Left ventricle myocardium inferior (tissue), 1 donor: Measurements from ENCODE around the gene ADAP1. TPM values are rescaled to one million over a fixed set of nuclear protein-coding genes. Genes with fewer than 3 reads are reported as not detected.

Experiments used
- DNase-seq: peaks from one replicate; pipeline ENCODE4 v3.0.0-alpha.2; 2020
- H3K27ac ChIP-seq: fragments of 200-600 bp; replicated peaks from 2 replicates; pipeline ENCODE4 v1.8.0; 2021
- H3K27me3 ChIP-seq: fragments of 200-600 bp; 2 replicates; pipeline ENCODE4 v1.8.0; 2021; ENCODE audit warnings: low read depth
- H3K36me3 ChIP-seq: fragments of 200-600 bp; 2 replicates; pipeline ENCODE4 v1.8.0; 2021
- H3K4me1 ChIP-seq: fragments of 200-600 bp; 2 replicates; pipeline ENCODE4 v1.8.0; 2021
- H3K4me3 ChIP-seq: fragments of 200-600 bp; 2 replicates; pipeline ENCODE4 v1.8.0; 2021; ENCODE audit warnings: mild to moderate bottlenecking, moderate library complexity
- H3K9me3 ChIP-seq: fragments of 200-600 bp; replicated peaks from 2 replicates; pipeline ENCODE4 v1.8.0; 2021
- CTCF ChIP-seq: fragments of 200-600 bp; IDR thresholded peaks from 2 replicates; pipeline ENCODE4 v1.8.0; 2021; ENCODE audit warnings: antibody characterized with exemption, mild to moderate bottlenecking, borderline replicate concordance
- intact Hi-C: fragments of 100-400 bp; cut with micrococcal nuclease; formaldehyde crosslinking; loops from one replicate; pipeline ENCODE4 v1.11.0; 2022
- total RNA-seq: library from RNA; stranded (reverse); fragmentation: NEBNext Ultra II Directional; extraction: Animal tissue kit (Norgen Biotek cat#: 25700); gene quantifications from one replicate; pipeline ENCODE4 v1.2.1, GENCODE V29; 2021
- donor health status: DM: no; HTN: yes; CAD: no; lungs with severe emphysema.

Gene ADAP1
- total RNA-seq, 1 donor from 2014 or later = 8.4 TPM

- Histone ChIP-seq H3K4me3 (no peak overlapping the region), H3K27ac (no peak overlapping the region), H3K27me3 (no peaks in the 10 kb centered on the region), H3K4me1 (no peaks in the 10 kb centered on the region), H3K36me3 (peaks cover 100% of the 10 kb centered on the region), H3K9me3 (no peaks in the 10 kb centered on the region)
- DNase-seq = no peak
- no peak for TF ChIP-seq CTCF
- intact Hi-C loops = no loop called here
Observed at GRCh38 chr7:861222-861621, 93.3 kb downstream of the ADAP1 start.

GRCh38 chr7:860149-860548, 94.3 kb downstream of the ADAP1 start:
- intact Hi-C loops = no loop called here
- peaks cover 100% of the 10 kb centered on the region for H3K36me3 ChIP-seq
- DNase-seq = no peak
- no peak for TF ChIP-seq CTCF
- H3K4me1 ChIP-seq = no peaks in the 10 kb centered on the region
- H3K4me3 ChIP-seq = no peak overlapping the region
- H3K27ac ChIP-seq = no peak overlapping the region
- H3K27me3 ChIP-seq = no peaks in the 10 kb centered on the region
- no peaks in the 10 kb centered on the region for H3K9me3 ChIP-seq

GRCh38 chr7:859359-860030, 95.0 kb downstream of the ADAP1 start:
- intact Hi-C loops = no loop called here
- no peak overlapping the region for H3K27ac ChIP-seq
- TF ChIP-seq CTCF = no peak
- H3K4me3 ChIP-seq = no peak overlapping the region
- H3K9me3 ChIP-seq = no peaks in the 10 kb centered on the region
- H3K36me3 ChIP-seq = peaks cover 100% of the 10 kb centered on the region
- H3K27me3 ChIP-seq = no peaks in the 10 kb centered on the region
- DNase-seq = no peak
- no peaks in the 10 kb centered on the region for H3K4me1 ChIP-seq

GRCh38 chr7:857661-858060, 96.8 kb downstream of the ADAP1 start:
- Histone ChIP-seq H3K9me3 (no peaks in the 10 kb centered on the region), H3K4me3 (no peak overlapping the region), H3K36me3 (peaks cover 100% of the 10 kb centered on the region), H3K27ac (no peak overlapping the region), H3K27me3 (no peaks in the 10 kb centered on the region), H3K4me1 (no peaks in the 10 kb centered on the region)
- no peak for TF ChIP-seq CTCF
- intact Hi-C loops = no loop called here
- no peak for DNase-seq

- no peak overlapping the region for H3K4me3 ChIP-seq
- peaks cover 8% of the 10 kb centered on the region for H3K4me1 ChIP-seq
- H3K9me3 ChIP-seq = no peaks in the 10 kb centered on the region
- no peaks in the 10 kb centered on the region for H3K27me3 ChIP-seq
- no peak for TF ChIP-seq CTCF
- no peak for DNase-seq
- no peak overlapping the region for H3K27ac ChIP-seq
- peaks cover 100% of the 10 kb centered on the region for H3K36me3 ChIP-seq
- intact Hi-C loops = no loop called here
Observed at GRCh38 chr7:856444-857095, 97.9 kb downstream of the ADAP1 start.
